Fibroblast of lung (primary cell): ENCODE data around the gene CARMIL1. TPM values are rescaled to one million over a fixed set of nuclear protein-coding genes. Genes with fewer than 3 reads are reported as not detected.

Experiments used
- DNase-seq, 2 donors: peaks; one replicate each; pipeline versions ENCODE4 v3.0.0 to v3.0.0-alpha.2; 2010; ENCODE audit warnings: low read depth in 2 of 2
- H2AFZ ChIP-seq: 2 replicates; pipeline ENCODE4 v1.5.1; 2012; ENCODE audit warnings: low read length, control low read depth, inconsistent platforms
- H3K27ac ChIP-seq: 2 replicates; pipeline ENCODE4 v1.5.1; 2011; ENCODE audit warnings: low read length, control low read depth; ENCODE audit not compliant: insufficient read depth
- H3K27me3 ChIP-seq: 2 replicates; pipeline ENCODE4 v1.5.1; 2011; ENCODE audit warnings: mild to moderate bottlenecking, low read length; ENCODE audit not compliant: control insufficient read depth, insufficient read depth
- H3K36me3 ChIP-seq: 2 replicates; pipeline ENCODE4 v1.5.1; 2011; ENCODE audit warnings: low read length; ENCODE audit not compliant: control insufficient read depth, insufficient read depth
- H3K4me1 ChIP-seq: 2 replicates; pipeline ENCODE4 v1.5.1; 2011; ENCODE audit warnings: low read length; ENCODE audit not compliant: control insufficient read depth, insufficient read depth; ENCODE audit errors: extremely low read depth
- H3K4me2 ChIP-seq: 2 replicates; pipeline ENCODE4 v1.5.1; 2011; ENCODE audit warnings: low read length, control low read depth; ENCODE audit not compliant: insufficient read depth; ENCODE audit errors: extremely low read depth
- H3K4me3 ChIP-seq, 4 experiments: fragments of 200-600 bp in 1 of 4; sonication (generic) in 1 of 4; replicated peaks in 1 of 4; 2 replicates each; pipeline ENCODE4 v1.5.1; 2011 to 2016; ENCODE audit warnings: low read length in 4 of 4, low read depth in 3 of 4, mild to moderate bottlenecking in 3 of 4, control low read depth in 2 of 4, inconsistent platforms in 1 of 4, mixed read lengths in 1 of 4; ENCODE audit not compliant: insufficient read depth in 1 of 4; ENCODE audit errors: control extremely low read depth in 1 of 4
- H3K79me2 ChIP-seq: 2 replicates; pipeline ENCODE4 v1.5.1; 2012; ENCODE audit warnings: mild to moderate bottlenecking, low read length, inconsistent platforms; ENCODE audit not compliant: control insufficient read depth, insufficient read depth
- H3K9ac ChIP-seq: 2 replicates; pipeline ENCODE4 v1.5.1; 2011; ENCODE audit warnings: mild to moderate bottlenecking, low read length, control low read depth; ENCODE audit not compliant: insufficient read depth
- H3K9me3 ChIP-seq: 2 replicates; pipeline ENCODE4 v1.5.1; 2012; ENCODE audit warnings: low read depth, low read length; ENCODE audit not compliant: control insufficient read depth, insufficient read depth
- H4K20me1 ChIP-seq: 2 replicates; pipeline ENCODE4 v1.5.1; 2011; ENCODE audit warnings: low read length; ENCODE audit not compliant: control insufficient read depth, insufficient read depth; ENCODE audit errors: extremely low read depth
- EZH2 ChIP-seq: IDR thresholded peaks from 2 replicates; pipeline ENCODE4 v1.5.1; 2012; ENCODE audit warnings: low read length, control low read depth, mild to moderate bottlenecking; ENCODE audit errors: missing control alignments
- polyA plus RNA-seq, 2 donors: library from polyadenylated mRNA; depleted of rRNA in 1 of 2; stranded (reverse) in 1 of 2; unstranded in 1 of 2; fragments of >200 nt; gene quantifications; 2 replicates each; pipeline ENCODE4 v1.2.1, GENCODE V29; 2011 to 2012; ENCODE audit warnings: missing spikeins in 1 of 2
- total RNA-seq: library from RNA; depleted of rRNA; stranded (reverse); fragments of >200 nt; gene quantifications from 2 replicates; pipeline ENCODE4 v1.2.1, GENCODE V29; 2014
- TF ChIP-seq, protein P1 (sequence below), 2 donors: IDR thresholded peaks in 1 of 2; conservative IDR thresholded peaks in 1 of 2; 1 replicate in 1 of 2; 2 replicates in 1 of 2; pipeline ENCODE4 v1.5.1; 2011 to 2012; ENCODE audit warnings: low read length in 2 of 2, control low read depth in 1 of 2, inconsistent platforms in 1 of 2, low read depth in 1 of 2, mild to moderate bottlenecking in 1 of 2

CARMIL1 gene
- total and polyA plus RNA-seq, 2 donors (not counting 1 experiment from before 2014, with no cell fraction given) = 10.2 to 12.5 TPM

DNA sequence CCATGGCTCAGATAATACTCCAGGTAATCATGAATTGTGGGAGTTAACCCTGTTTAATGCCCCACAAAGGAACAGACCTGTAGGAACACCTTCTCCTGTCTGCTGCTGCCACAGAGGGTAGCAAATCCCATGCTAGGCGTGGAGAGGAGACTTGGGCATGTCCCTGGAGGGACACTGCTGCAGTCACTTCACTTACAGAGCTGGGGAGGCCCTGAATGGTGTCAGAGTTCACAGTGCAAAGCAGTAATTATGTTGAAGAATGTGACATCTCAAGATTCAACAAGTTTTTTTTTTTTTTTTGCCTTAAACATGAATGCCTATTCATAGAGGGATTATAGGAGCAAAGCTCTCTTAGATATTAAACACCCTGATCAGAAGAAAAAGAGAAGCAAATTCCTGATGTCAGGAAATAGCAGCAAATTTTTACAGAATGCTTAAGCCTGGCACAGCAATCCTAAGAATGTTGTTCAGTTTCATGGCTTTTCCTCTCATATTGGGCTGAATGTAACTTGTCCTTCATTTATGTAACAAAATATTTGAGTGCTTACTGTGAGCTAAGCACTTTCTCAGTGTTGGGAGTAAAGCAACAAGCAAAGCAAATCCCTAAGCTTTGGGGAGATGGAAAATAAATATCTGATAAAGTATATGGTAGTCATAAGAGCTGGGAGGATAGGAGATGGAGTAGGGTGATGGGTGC is 45.0 kb downstream of the CARMIL1 start:
- peaks cover 2% of the 10 kb centered on the region for H3K4me1 ChIP-seq
- no peaks in the 10 kb centered on the region for H3K36me3 ChIP-seq
- no peak overlapping the region for H3K4me2 ChIP-seq
- no peaks in the 10 kb centered on the region for H4K20me1 ChIP-seq
- no peaks in the 10 kb centered on the region for H3K79me2 ChIP-seq
- H3K9ac ChIP-seq = no peak overlapping the region
- no peak for DNase-seq
- H3K27me3 ChIP-seq = no peaks in the 10 kb centered on the region
- no peak for TF ChIP-seq EZH2
- TF ChIP-seq, protein P1, sequence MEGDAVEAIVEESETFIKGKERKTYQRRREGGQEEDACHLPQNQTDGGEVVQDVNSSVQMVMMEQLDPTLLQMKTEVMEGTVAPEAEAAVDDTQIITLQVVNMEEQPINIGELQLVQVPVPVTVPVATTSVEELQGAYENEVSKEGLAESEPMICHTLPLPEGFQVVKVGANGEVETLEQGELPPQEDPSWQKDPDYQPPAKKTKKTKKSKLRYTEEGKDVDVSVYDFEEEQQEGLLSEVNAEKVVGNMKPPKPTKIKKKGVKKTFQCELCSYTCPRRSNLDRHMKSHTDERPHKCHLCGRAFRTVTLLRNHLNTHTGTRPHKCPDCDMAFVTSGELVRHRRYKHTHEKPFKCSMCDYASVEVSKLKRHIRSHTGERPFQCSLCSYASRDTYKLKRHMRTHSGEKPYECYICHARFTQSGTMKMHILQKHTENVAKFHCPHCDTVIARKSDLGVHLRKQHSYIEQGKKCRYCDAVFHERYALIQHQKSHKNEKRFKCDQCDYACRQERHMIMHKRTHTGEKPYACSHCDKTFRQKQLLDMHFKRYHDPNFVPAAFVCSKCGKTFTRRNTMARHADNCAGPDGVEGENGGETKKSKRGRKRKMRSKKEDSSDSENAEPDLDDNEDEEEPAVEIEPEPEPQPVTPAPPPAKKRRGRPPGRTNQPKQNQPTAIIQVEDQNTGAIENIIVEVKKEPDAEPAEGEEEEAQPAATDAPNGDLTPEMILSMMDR (conservative IDR thresholded peaks at IDR 0.05 in 1 of 2, IDR thresholded peaks at IDR 0.05 in 1 of 2; ENCODE audit: low read depth in 1 of 2, low read length in 2 of 2) = no peak
- no peak overlapping the region for H3K27ac ChIP-seq
- H3K4me3 ChIP-seq = no peak overlapping the region
- no peak overlapping the region for H2AFZ ChIP-seq
- H3K9me3 ChIP-seq = no peaks in the 10 kb centered on the region

DNA sequence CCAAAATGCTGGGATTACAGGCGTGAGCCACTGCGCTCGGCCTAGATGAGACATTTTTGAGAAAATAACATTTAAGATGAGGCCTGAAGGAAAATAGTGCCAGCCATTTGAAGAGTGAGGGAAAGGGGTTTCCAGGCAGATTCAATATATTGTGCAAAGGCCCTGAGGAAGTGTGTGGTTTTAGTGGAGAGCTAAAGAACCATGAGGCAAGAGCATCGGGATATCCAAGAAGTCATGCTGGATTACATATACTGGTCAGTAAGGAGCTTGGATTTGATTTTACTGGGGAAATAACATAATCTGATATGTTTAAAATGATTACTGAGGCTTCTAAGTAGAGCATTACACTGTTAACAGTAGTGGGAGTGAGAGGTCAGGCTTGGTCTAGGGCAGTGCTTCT is 47.0 kb downstream of the CARMIL1 start:
- Histone ChIP-seq H3K79me2 (no peaks in the 10 kb centered on the region), H2AFZ (no peak overlapping the region), H3K4me1 (no peaks in the 10 kb centered on the region), H3K9me3 (no peaks in the 10 kb centered on the region), H3K4me3 (no peak overlapping the region), H3K4me2 (no peak overlapping the region), H3K36me3 (no peaks in the 10 kb centered on the region), H3K9ac (no peak overlapping the region), H3K27me3 (no peaks in the 10 kb centered on the region), H3K27ac (no peak overlapping the region), H4K20me1 (no peaks in the 10 kb centered on the region)
- TF ChIP-seq, protein P1 (conservative IDR thresholded peaks at IDR 0.05 in 1 of 2, IDR thresholded peaks at IDR 0.05 in 1 of 2; ENCODE audit: low read depth in 1 of 2, low read length in 2 of 2) = no peak
- TF ChIP-seq EZH2 = no peak
- no peak for DNase-seq

DNA sequence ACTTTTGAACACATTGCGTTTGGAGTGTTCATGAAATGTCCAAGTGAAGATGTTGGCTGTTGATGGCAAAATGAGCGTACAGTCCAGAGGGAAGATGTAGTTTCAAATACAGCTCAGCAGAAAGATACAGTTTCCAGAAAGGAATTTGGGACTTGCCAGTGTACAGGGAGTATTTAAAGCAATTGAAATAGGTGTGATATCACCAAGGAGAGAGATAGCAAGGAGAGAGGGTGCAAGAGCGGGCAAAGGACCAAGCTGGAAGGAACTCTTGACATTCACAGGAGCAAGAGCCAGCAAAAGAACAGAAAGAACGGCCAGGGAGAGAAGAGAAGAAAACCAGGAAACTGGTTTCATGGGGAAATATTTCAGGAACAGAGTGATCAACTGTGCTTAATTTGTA is 47.8 kb downstream of the CARMIL1 start:
- no peaks in the 10 kb centered on the region for H4K20me1 ChIP-seq
- H2AFZ ChIP-seq = no peak overlapping the region
- no peak for DNase-seq
- H3K9ac ChIP-seq = no peak overlapping the region
- no peak overlapping the region for H3K4me2 ChIP-seq
- TF ChIP-seq EZH2 = no peak
- TF ChIP-seq, protein P1 (conservative IDR thresholded peaks at IDR 0.05 in 1 of 2, IDR thresholded peaks at IDR 0.05 in 1 of 2; ENCODE audit: low read depth in 1 of 2, low read length in 2 of 2) = no peak
- H3K4me1 ChIP-seq = no peaks in the 10 kb centered on the region
- no peaks in the 10 kb centered on the region for H3K9me3 ChIP-seq
- no peak overlapping the region for H3K4me3 ChIP-seq
- H3K36me3 ChIP-seq = no peaks in the 10 kb centered on the region
- no peaks in the 10 kb centered on the region for H3K27me3 ChIP-seq
- no peak overlapping the region for H3K27ac ChIP-seq
- H3K79me2 ChIP-seq = no peaks in the 10 kb centered on the region
